Astrocyte of the hippocampus (primary cell): ENCODE measurements around the gene SRRM4.

Source experiments
- DNase-seq: peaks from one replicate; pipeline ENCODE4 v3.0.0; 2011; ENCODE audit warnings: low read depth, low spot score

The SRRM4 gene, protein sequence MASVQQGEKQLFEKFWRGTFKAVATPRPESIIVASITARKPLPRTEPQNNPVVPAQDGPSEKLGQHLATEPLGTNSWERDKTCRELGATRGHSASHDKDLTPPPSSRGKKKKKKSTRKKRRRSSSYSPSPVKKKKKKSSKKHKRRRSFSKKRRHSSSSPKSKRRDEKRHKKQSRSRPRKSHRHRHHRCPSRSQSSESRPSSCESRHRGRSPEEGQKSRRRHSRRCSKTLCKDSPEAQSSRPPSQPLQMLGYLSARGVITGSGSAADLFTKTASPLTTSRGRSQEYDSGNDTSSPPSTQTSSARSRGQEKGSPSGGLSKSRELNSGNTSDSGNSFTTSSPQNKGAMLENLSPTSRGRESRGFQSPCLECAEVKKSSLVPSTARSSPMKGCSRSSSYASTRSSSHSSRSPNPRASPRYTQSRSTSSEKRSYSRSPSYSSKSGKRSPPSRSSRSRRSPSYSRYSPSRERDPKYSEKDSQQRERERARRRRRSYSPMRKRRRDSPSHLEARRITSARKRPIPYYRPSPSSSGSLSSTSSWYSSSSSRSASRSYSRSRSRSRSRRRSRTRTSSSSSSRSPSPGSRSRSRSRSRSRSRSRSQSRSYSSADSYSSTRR

DNA sequence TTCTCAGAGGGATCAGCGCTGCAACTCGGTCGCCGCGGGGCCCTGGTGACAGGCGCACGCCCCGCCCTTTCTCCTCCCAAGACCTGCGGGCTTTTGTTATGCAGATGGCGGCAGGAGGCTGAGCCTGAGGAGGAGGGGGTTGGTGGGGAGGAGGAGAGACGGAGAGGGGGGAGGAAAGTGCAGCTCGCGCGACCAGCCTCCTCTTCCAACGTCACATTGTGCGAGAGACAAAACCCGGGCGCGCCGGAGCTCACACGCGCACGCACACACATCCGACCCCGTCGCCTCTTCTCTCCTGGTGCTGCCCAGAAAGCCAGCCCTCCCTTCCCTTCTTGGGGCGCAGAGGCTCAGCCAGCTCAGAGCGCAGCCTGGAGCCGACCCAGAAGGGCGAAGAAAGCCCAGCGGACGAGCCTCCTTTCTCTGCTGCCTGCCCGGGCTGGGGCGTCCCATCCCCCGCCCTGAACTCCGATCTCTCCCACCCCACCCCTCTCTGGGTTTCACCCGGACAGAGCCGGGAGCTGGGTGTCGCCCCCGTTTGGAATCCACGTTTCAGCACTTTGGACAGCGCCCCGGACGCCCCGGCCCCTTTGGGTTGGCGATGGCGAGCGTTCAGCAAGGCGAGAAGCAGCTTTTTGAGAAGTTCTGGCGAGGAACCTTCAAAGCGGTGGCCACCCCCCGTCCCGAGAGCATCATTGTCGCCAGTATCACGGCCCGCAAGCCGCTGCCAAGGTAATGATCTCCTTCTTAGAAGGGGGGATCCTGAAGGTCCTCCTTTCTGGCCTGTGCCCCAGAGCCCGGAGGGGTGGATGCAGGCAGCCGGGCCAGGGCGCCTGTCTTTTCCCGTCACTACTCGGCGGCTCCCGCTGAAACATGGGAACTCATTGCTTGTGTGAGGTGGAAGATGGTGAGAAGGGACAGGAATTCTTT is at the start of gene SRRM4:
TSS of gene SRRM4 (plus strand) at position 257 of the 927 bp plus-strand sequence. CDS start at position 599, 342 bp downstream.
- DNase-seq = peak; percentile 13

- no peak for DNase-seq
Observed at GRCh38 chr12:118946256-118946655, 35.1 kb upstream of the SRRM4 start.

DNA sequence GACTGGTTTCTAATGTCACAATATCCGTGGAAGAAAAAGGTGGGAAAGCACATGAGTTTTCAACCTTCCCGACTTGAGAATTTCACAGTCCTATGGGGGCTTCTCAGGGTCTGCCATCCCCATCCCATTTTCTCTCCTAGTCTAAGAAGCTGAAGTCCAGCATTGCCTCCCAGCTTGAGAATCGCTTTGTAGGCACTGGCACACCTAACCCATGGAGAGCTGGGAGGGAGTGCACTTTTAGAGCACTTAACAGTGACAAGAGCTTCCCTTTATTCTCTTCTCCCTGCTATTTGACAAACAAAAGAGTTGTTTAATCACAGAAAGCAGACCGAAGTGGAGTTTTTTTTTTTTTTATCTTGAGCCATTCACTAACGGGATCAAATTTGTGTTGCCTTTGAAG is 22.8 kb upstream of the SRRM4 start:
- DNase-seq = no peak

DNA sequence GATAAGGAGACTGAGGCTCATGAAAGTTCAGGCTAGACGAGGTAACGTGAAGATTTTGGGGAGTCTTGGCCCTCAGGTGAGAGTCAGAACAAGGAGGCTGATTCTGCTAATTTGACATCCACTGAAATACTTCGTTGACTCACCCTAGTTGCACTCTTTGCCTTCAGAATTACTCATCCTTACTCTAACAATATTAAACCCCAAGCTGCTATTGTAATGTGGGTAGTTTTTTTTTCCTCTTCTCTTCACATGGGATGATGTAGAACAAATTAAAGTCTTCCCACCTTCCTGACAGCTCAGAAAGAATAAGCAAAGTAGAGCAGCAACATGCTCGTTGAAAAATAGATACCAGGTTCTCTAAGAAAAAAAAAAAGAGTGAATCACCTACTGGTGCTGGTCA is 22.0 kb upstream of the SRRM4 start:
- no peak for DNase-seq

GRCh38 chr12:118959985-118960560 is 21.3 kb upstream of the SRRM4 start:
- no peak for DNase-seq

DNA sequence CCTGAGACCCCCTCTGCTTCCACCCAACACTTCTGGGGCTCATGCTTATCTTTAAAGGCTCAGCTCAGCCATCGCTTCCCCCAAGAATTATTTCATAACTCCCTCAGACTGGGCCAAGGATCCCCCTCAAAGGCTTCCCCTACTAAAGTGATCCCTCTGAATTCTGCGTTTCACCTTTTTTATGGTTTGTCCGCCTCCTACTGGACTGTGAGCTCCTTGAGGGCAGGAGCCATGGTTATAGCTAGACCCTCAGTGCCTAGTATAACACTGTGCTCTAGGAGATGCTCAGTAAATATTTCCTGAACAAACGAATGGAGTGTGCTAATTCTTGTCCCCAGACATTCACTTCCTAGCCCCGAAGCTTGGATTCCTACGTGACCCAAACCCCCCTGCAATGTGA is 20.5 kb upstream of the SRRM4 start:
- DNase-seq = no peak

DNA sequence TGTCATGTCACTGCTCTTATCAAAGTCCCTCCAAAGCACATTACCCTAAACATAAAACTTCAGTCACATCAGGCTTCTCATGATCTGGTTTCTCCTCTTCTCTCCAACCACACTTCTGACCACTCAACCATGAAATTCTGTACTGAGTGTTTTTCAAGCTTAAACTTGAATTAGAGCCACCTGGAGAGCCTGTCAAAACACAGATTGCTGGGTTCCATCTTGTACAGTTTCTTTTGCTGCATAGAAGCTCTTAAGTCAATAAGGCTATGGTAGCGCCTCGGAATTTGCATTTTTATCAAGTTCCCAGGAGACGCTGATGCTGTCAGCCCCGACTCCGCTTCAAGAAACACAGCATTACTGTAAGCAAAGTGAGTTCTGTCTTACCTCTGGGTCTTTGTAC is 16.4 kb upstream of the SRRM4 start:
- DNase-seq = no peak

DNA sequence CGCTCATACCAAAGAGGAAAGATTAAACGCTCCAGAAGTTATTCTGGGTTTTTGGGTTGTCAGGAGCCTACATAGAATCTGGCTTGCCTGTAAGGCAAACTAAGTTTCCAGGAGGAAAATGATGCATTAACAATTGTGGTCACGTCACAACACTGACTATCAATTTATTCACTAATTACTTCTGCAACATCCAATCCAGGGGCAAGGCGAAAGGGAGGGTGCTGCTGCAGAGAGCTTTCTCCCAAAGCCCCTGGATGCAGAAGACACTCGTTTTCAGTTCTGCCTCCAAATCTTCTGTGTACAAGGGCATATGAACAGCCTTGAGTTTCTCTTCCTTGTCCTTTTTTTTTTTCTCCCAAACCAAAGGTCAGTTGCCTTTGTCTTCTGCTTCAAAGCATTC is 10.5 kb upstream of the SRRM4 start:
- DNase-seq = no peak

DNA sequence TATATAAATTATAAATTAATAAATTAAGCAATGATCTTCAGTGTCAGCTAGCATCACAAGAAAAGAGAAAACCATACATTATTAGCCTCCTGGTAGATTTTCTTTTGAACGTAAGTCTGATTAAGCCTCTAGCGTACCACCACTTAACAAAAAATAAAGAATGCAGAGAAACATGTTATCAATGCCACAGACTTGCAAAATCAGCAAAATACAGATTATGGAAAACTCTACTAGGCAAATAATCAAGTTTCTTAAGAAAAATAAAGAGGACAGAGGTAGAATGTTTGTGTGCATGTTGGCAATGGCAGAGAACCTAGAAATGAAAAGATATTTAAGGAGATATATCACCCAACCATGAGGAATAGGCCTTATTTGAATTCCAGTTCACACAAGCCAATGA is 8.4 kb upstream of the SRRM4 start:
- DNase-seq = no peak

DNA sequence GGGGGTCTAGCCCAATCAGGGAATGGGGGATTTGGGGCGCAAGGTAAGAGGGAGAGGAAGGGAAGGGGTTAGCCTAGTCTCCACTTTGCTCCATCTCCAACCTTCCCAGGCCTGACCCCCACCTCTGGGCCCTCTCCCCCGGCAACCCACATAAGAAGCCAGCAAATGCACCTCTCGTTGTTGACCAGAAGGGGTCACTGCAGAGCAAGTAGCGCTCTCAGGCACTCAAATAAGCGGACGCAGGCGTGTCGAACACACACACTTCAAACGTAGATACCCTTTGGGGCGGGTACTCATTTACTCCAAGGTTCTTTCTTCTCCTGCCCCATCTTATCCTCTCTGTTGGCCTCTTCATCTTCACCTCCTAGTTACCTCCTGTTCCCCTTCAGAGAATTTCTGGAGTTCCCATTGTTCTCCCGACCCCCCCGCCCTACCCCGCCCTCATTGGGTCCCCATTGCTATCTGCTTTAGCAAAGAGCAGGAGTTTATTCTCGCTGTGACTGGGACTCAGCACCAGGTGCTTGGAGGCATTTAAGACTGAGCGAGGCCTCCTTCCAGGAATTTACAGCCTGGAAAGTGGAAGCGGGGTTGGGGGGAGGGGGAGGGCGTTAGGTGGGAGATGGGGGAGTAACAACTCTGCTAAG is 1.5 kb upstream of the SRRM4 start:
- DNase-seq = peak; percentile 33

GRCh38 chr12:118980407-118981014 is 830 bp upstream of the SRRM4 start:
- DNase-seq = no peak

DNA sequence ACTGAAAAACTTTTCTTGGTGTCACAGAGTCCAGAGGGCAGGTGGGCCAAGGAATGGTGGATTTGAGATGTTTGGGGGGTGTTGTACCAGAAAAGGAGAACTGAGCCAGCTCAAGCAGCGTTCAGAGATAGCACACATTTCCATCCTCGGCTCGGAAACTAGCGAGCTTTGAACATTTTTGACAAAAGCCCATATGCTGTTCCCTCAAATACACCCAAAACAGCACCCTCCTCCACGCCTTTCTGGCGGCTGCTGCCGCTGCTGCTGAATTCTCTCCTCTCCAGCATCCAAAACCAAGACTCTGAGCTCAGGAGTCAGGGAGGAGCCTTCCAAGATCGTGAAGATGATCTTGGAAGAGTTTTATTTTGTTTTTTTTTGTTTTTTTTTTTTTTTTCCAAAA is 961 bp downstream of the SRRM4 start:
- DNase-seq = no peak

GRCh38 chr12:118982984-118983761 is 1.8 kb downstream of the SRRM4 start:
- DNase-seq = no peak

GRCh38 chr12:118984161-118984943 is 3.0 kb downstream of the SRRM4 start:
- DNase-seq = no peak

GRCh38 chr12:118986050-118986449 is 4.7 kb downstream of the SRRM4 start:
- no peak for DNase-seq

GRCh38 chr12:118999107-118999506 is 17.8 kb downstream of the SRRM4 start:
- DNase-seq = no peak

GRCh38 chr12:119005085-119005484 is 23.7 kb downstream of the SRRM4 start:
- no peak for DNase-seq

GRCh38 chr12:119005913-119006312 is 24.6 kb downstream of the SRRM4 start:
- DNase-seq = no peak

DNA sequence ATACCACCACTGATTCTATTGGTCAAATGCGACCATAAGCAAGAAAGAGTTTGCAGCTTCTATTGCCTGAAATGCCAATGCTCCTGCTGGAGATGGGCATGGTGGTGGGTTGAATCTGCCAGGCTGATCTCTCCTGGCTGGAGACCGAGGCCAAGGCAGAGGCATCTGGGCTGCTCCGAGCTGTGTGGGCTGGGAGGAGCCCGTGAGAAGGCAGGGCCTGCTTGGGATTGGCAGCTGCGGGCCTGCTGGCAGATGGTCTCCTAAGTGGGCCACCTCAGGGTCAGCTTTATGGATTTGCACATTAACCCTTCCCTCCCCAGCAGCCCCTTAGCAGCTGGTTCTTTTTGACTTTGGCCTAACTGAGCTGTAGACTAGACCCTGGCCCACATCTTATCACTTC is 25.4 kb downstream of the SRRM4 start:
- no peak for DNase-seq
